Measurements from ENCODE around the gene CRMP1.
"Not testable (repeated sequence)": the region's sequence is repeated elsewhere in the genome, so short reads cannot be mapped to it uniquely, and the experiment has no call there.

Gene CRMP1

DNA sequence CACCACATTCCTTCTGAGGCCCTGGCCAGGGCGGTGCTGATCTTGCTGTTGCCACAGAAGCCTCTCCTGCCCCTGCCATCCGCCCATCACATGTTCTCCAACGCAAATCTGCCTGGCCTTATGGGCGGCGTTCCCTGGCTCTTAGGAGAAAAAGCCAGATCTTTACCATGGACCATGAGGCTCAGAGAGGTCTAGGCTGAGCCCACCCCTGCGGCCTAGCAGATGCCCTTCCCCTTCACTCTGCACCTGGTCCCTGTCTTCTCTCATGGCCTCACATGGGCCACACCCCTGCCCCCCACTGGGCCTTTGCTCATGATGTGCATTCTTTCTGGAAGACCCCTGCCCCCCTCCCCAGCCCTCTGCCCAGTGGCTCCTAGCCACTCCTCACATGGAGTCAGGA, 78.5 kb downstream of the CRMP1 start:
- Histone ChIP-seq H3K9me3 (replicated peaks in 1 of 11) (peaks cover 0 to 7% (median 0%) of the 10 kb centered on the region in 11 experiments; a peak in 1 of 22 replicates), H3K4me2 (no peak overlapping the region), H3K4me3 (no peak overlapping the region), H3K4me1 (peaks cover 0 to 14% (median under 1%) of the 10 kb centered on the region in 10 experiments; a peak in 7 of 20 replicates), H3K36me3 (peaks cover 26 to 86% (median 70%) of the 10 kb centered on the region in 11 experiments), H4K20me1 (peaks cover 0 to 62% (median 8%) of the 10 kb centered on the region in 11 experiments; a peak in 12 of 22 replicates), H3K9ac (no peak overlapping the region), H3K27ac (no peak overlapping the region), H3K27me3 (no peaks in the 10 kb centered on the region)
- no peak for TF ChIP-seq Cebpa-rat (IDR thresholded peaks at IDR 0.05)

DNA sequence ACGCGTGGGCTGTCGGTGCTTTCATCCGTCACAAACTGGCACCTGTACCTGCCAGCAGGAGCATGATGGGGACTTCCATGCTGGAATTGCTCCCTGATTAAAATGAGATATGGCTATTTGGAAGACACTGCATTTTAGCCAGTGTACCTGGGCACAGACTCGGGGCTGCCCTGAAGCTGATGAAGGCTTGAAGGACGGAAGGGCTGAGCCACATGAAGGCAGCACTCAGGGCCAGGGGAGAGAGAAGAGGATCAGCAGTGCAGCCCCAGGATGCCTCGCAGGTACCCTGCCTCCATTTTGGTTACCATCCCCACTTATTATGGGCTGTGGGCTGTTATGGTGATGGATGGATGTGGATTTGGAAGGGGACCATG, 79.0 kb downstream of the CRMP1 start:
- no peak overlapping the region for H3K4me3 ChIP-seq
- peaks cover 0 to 18% (median 5%) of the 10 kb centered on the region in 10 experiments; a peak in 9 of 20 replicates for H3K4me1 ChIP-seq
- no peak overlapping the region for H3K27ac ChIP-seq
- H3K9ac ChIP-seq: no peak overlapping the region
- H3K27me3 ChIP-seq: no peaks in the 10 kb centered on the region
- no peak overlapping the region for H3K4me2 ChIP-seq
- peaks cover 26 to 86% (median 70%) of the 10 kb centered on the region in 11 experiments for H3K36me3 ChIP-seq
- H3K9me3 ChIP-seq (replicated peaks in 1 of 11): peaks cover 0 to 7% (median 0%) of the 10 kb centered on the region in 11 experiments; a peak in 1 of 22 replicates
- H4K20me1 ChIP-seq: peaks cover 0 to 67% (median 8%) of the 10 kb centered on the region in 11 experiments; a peak in 12 of 22 replicates
- no peak for TF ChIP-seq Cebpa-rat (IDR thresholded peaks at IDR 0.05)

DNA sequence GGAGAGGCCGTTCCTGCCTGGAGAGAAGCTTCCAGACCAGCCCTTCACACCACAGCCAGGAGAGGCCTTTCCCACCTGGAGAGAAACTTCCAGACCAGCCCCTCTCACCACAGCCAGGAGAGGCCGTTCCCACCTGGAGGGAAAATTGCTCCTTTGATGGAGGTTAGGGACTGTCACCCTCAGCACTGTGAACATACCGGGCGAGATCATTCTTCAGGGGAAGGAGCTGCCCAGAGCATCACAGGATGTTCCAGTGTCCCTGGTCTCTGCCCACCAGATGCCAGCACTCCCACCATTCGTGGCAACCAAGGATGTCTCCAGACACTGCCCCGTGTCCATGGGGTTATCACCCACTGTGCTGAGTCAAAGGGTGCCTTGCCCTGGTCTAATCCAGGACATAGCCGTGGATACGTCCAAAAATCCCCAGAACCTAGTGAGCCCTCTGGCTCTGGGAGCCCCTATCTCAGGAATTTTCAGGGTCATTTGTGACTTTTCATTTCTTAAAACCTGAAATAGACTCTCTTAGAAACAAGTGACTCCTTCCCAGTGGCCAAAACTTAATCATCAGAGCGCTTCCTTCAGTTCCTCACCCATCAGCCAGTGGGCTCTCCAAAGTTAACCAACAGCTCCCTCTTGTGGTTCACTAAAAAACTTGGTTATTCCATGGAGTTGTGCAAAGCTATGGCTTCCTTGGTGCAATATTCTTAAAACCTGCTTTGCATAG, 80.2 kb downstream of the CRMP1 start:
- Histone ChIP-seq H3K27me3 (no peaks in the 10 kb centered on the region), H3K9ac (peak overlapping the region in 3 of 11 experiments; percentile 12 to 29 (median 17); a peak in 1 of 22 replicates), H3K4me2 (no peak overlapping the region), H3K9me3 (replicated peaks in 1 of 11) (peaks cover 0 to 7% (median 0%) of the 10 kb centered on the region in 11 experiments; a peak in 1 of 22 replicates), H3K36me3 (peaks cover 19 to 81% (median 62%) of the 10 kb centered on the region in 11 experiments), H3K4me1 (peaks cover 0 to 29% (median 16%) of the 10 kb centered on the region in 10 experiments; a peak in 16 of 20 replicates), H3K27ac (peak overlapping the region in 4 of 11 experiments; percentile 19 to 40 (median 30); a peak in 5 of 22 replicates), H4K20me1 (peaks cover 0 to 72% (median 8%) of the 10 kb centered on the region in 11 experiments; a peak in 12 of 22 replicates), H3K4me3 (no peak overlapping the region)
- no peak for TF ChIP-seq Cebpa-rat (IDR thresholded peaks at IDR 0.05)

DNA sequence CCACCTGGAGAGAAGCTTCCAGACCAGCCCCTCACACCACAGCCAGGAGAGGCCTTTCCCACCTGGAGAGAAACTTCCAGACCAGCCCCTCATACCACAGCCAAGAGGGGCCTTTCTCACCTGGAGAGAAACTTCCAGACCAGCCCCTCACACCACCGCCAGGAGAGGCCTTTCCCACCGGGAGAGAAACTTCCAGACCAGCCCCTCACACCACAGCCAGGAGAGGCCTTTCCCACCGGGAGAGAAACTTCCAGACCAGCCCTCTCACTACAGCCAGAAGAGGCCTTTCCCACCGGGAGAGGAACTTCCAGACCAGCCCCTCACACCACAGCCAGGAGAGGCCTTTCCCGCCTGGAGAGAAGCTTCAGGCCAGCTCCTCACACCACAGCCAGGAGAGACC, 80.8 kb downstream of the CRMP1 start:
- Histone ChIP-seq H3K27ac (peak overlapping the region in 3 of 11 experiments; percentile 19 to 40 (median 37); a peak in 4 of 22 replicates), H3K36me3 (peaks cover 16 to 75% (median 60%) of the 10 kb centered on the region in 11 experiments), H3K9ac (peak overlapping the region in 3 of 11 experiments; percentile 12 to 29 (median 17); a peak in 1 of 22 replicates), H3K4me1 (peaks cover 0 to 34% (median 22%) of the 10 kb centered on the region in 10 experiments; a peak in 16 of 20 replicates), H4K20me1 (peaks cover 0 to 72% (median 8%) of the 10 kb centered on the region in 11 experiments; a peak in 12 of 22 replicates)
- not testable (repeated sequence) for H3K4me3 ChIP-seq; H3K27me3 ChIP-seq; H3K9me3 ChIP-seq (replicated peaks in 1 of 11); H3K4me2 ChIP-seq

DNA sequence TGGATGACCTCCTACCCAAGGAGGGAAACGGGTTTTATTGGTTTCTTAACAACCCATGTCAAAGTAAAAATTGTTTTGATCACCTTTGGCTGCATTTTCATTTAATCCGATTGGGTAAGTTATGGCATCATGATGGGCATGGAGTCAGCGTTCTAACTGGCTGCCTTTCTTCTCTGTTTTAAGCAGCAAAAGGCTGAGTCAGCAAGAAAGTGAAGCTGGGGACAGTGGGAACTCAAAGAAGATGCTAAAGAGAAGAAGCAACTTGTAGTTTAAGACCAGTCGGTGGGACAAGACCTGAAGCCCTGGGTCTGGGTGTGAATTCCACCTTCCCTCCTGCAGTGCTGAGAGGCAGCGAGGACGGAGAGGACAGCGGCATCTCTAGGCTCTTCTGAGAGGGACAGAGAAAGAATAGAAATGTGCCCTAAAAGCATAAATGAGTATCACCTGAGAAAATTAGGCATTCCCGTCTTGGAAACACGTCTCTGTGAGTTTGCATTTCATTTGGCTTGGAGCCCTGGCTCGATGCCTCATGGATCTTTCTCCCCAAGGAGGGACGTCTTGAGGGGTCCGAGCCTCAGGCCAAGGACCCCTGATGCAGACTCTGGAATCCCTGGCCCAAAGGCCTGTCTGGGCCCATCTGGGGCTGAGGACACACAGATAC, 82.0 kb downstream of the CRMP1 start:
- H3K9me3 ChIP-seq (replicated peaks in 1 of 11): peaks cover 0 to 7% (median 0%) of the 10 kb centered on the region in 11 experiments; a peak in 1 of 22 replicates
- no peaks in the 10 kb centered on the region for H3K27me3 ChIP-seq
- TF ChIP-seq Cebpa-rat (IDR thresholded peaks at IDR 0.05): no peak
- H4K20me1 ChIP-seq: peaks cover 0 to 67% (median 8%) of the 10 kb centered on the region in 11 experiments; a peak in 12 of 22 replicates
- H3K4me3 ChIP-seq: no peak overlapping the region
- H3K9ac ChIP-seq: no peak overlapping the region
- H3K4me2 ChIP-seq: no peak overlapping the region
- H3K36me3 ChIP-seq: peaks cover 16 to 68% (median 55%) of the 10 kb centered on the region in 11 experiments
- peaks cover 0 to 33% (median 22%) of the 10 kb centered on the region in 10 experiments; a peak in 16 of 20 replicates for H3K4me1 ChIP-seq
- H3K27ac ChIP-seq: no peak overlapping the region; a peak in 1 of 22 replicates

DNA sequence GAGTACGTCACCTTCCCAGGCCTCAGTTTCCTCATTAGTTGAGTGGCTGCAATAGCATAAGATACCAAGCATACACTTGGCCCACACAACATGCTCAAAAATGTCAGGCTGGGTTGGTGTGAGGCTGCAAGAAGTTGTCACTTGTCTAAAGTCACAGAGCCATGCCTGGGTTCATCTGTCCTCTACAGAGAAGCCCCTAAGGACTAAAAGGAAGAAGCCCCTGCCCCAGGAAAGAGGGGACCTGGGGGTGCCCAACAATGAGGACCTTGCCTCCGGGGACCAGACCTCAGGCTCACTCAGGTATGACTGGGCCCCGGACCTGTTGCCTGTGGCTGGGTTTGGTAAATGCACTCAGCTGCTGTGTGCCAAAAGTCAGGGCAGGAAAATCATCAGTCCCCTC, 82.7 kb downstream of the CRMP1 start:
- H3K27me3 ChIP-seq: no peaks in the 10 kb centered on the region

DNA sequence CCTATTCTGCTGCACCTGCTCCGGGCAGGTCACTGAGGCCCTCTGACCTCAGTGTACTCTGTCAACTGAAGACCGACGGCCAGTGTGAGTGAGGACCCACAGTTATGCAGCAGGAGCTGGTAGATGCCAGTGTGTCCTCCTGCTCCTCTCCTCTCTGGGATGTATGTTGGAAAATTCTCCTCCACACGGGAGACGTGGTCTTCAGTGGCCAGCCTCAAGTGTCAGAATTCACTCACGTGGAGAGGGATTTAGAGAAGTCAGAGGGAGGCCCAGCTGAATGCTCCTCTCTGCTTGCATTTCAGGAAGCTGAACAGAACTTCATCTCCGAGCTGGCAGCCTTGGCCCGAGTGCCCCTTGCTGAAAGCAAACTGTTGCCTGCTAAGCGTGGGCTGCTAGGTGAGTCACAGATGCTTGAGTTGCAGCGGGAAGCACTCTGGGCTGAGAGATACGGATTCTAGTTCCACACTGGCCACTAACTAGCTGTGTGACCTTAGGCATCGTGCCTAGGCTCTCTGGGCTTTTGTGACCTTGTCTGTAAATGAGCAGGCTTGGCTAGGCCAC, 83.6 kb downstream of the CRMP1 start:
- Histone ChIP-seq H4K20me1 (peaks cover 0 to 51% (median 8%) of the 10 kb centered on the region in 11 experiments; a peak in 10 of 22 replicates), H3K36me3 (peaks cover 16 to 76% (median 54%) of the 10 kb centered on the region in 11 experiments), H3K4me2 (0 out of 22 replicates have a peak overlapping the region, but pooled peaks of 1 of the 11 experiments have one; percentile 58), H3K4me1 (peaks cover 0 to 37% (median 22%) of the 10 kb centered on the region in 10 experiments; a peak in 16 of 20 replicates), H3K4me3 (no peak overlapping the region), H3K9me3 (replicated peaks in 1 of 11) (peaks cover 0 to 7% (median 0%) of the 10 kb centered on the region in 11 experiments; a peak in 1 of 22 replicates), H3K27ac (no peak overlapping the region), H3K27me3 (no peaks in the 10 kb centered on the region), H3K9ac (no peak overlapping the region)
- TF ChIP-seq Cebpa-rat (IDR thresholded peaks at IDR 0.05): no peak

More for the DNA sequence above, 82.7 kb downstream of the CRMP1 start:
- Histone ChIP-seq H3K36me3 (peaks cover 16 to 73% (median 51%) of the 10 kb centered on the region in 11 experiments), H3K27ac (no peak overlapping the region), H3K9ac (no peak overlapping the region), H4K20me1 (peaks cover 0 to 59% (median 8%) of the 10 kb centered on the region in 11 experiments; a peak in 12 of 22 replicates), H3K4me2 (peak overlapping the region in 1 of 11 experiments; percentile 6; a peak in 1 of 22 replicates), H3K4me1 (peaks cover 0 to 36% (median 22%) of the 10 kb centered on the region in 10 experiments; a peak in 16 of 20 replicates), H3K4me3 (no peak overlapping the region), H3K9me3 (replicated peaks in 1 of 11) (peaks cover 0 to 7% (median 0%) of the 10 kb centered on the region in 11 experiments; a peak in 1 of 22 replicates)
- no peak for TF ChIP-seq Cebpa-rat (IDR thresholded peaks at IDR 0.05)

DNA sequence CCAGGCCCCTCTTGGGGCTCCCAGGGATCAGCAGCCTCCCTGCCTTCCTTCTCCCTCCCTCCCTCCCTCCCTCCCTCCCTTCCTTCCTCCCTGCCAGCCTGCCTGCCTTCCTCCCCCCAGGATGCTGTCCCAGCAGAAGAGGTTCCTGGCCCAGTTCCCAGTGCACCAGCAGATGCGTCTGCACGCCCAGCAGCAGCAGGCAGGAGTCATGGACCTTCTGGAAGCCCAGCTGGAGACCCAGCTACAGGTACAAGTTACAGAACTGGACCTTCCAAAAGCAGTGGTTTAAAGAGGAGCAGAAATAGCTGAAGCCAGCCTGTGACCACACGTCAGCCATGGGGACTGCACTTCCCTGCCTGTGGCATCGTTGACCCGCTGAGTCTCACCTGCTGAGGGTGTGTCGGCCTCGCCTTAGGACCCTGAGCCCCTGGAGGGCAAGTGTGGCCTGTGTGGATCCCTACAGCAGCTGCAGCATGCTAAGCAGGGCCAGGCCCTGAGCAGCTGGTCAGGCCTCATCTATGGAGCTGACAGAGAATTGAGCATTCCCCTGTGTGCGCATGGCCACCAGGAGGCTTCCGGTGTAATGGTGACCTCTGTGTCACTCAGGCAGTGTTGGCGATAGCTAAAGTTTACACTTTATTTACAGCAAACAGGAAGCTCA, 84.7 kb downstream of the CRMP1 start:
- Histone ChIP-seq H3K4me3 (no peak overlapping the region), H3K9ac (no peak overlapping the region), H3K4me2 (peak overlapping the region; percentile 24 to 62 (median 44); a peak in 15 of 22 replicates), H4K20me1 (peaks cover 0 to 40% (median 2%) of the 10 kb centered on the region in 11 experiments; a peak in 8 of 22 replicates), H3K27ac (no peak overlapping the region), H3K36me3 (peaks cover 16 to 71% (median 54%) of the 10 kb centered on the region in 11 experiments), H3K27me3 (no peaks in the 10 kb centered on the region), H3K4me1 (peaks cover 0 to 37% (median 22%) of the 10 kb centered on the region in 10 experiments; a peak in 16 of 20 replicates), H3K9me3 (replicated peaks in 1 of 11) (peaks cover 0 to 7% (median 0%) of the 10 kb centered on the region in 11 experiments; a peak in 1 of 22 replicates)
- no peak for TF ChIP-seq Cebpa-rat (IDR thresholded peaks at IDR 0.05)

Measured in BLaER1 treated with 17β-estradiol and CSF1 and Interleukin-3, amounts not matched to agents 10 nM and 100 nM (cell line).